OCI-LY7 (cell line): Measurements from ENCODE around the gene STEAP4. TPM values are rescaled to one million over a fixed set of nuclear protein-coding genes. Genes with fewer than 3 reads are reported as not detected.

Source experiments
- BruUV-seq: library from RNA; stranded (reverse); fragments of 400-500 nt; replicated peaks from 2 replicates; lab custom pipeline; 2021; lab: Mats Ljungman, UMichigan
- CTCF ChIA-PET: fragments of 300-600 bp; sonication (Branson Sonifier 250); formaldehyde crosslinking; loops from one replicate; lab custom pipeline; 2022; ENCODE audit warnings: antibody characterized with exemption; ENCODE audit not compliant: unreplicated experiment; lab: Charles Lee
- POLR2A ChIA-PET: fragments of 300-600 bp; sonication (Branson Sonifier 250); formaldehyde crosslinking; loops from one replicate; lab custom pipeline; 2022; ENCODE audit warnings: antibody characterized with exemption; lab: Charles Lee
- DNase-seq: peaks from one replicate; pipeline ENCODE4 v3.0.0-alpha.2; 2015; ENCODE audit warnings: low spot score
- H2AFZ ChIP-seq: fragments of 200-600 bp; sonication (generic), shearing (Covaris generic); 2 replicates; pipeline ENCODE4 v1.6.1; 2014; ENCODE audit warnings: mild to moderate bottlenecking, antibody characterized with exemption, low read length, moderate library complexity
- H3K27ac ChIP-seq: fragments of 200-600 bp; sonication (generic); 2 replicates; pipeline ENCODE4 v1.5.1; 2014; ENCODE audit warnings: mixed run types, low read depth, mild to moderate bottlenecking, moderate library complexity, low read length, inconsistent platforms; ENCODE audit not compliant: poor library complexity, severe bottlenecking
- H3K36me3 ChIP-seq: fragments of 200-600 bp; sonication (generic); 2 replicates; pipeline ENCODE4 v1.6.1; 2014; ENCODE audit warnings: mild to moderate bottlenecking, antibody characterized with exemption, low read length, moderate library complexity, mixed read lengths; ENCODE audit not compliant: insufficient read depth
- H3K4me1 ChIP-seq: fragments of 200-600 bp; sonication (generic); 2 replicates; pipeline ENCODE4 v1.5.1; 2014; ENCODE audit warnings: mild to moderate bottlenecking, low read length; ENCODE audit not compliant: insufficient read depth, poor library complexity, severe bottlenecking
- H3K4me2 ChIP-seq: fragments of 200-600 bp; sonication (generic); 2 replicates; pipeline ENCODE4 v1.6.1; 2014; ENCODE audit warnings: mild to moderate bottlenecking, low read length
- H3K4me3 ChIP-seq: fragments of 200-600 bp; sonication (generic); 2 replicates; pipeline ENCODE4 v1.5.1; 2014; ENCODE audit warnings: mild to moderate bottlenecking, low read depth, low read length; ENCODE audit not compliant: poor library complexity, severe bottlenecking
- H3K79me2 ChIP-seq: fragments of 200-600 bp; sonication (generic); 2 replicates; pipeline ENCODE4 v1.6.1; 2016; ENCODE audit warnings: low read depth, mild to moderate bottlenecking, low read length, moderate library complexity, mixed read lengths; ENCODE audit not compliant: insufficient read depth
- H3K9me2 ChIP-seq: fragments of 200-600 bp; sonication (generic); 2 replicates; pipeline ENCODE4 v1.6.1; 2016; ENCODE audit warnings: mild to moderate bottlenecking, low read length, mixed read lengths; ENCODE audit not compliant: insufficient read depth
- H3K9me3 ChIP-seq: fragments of 200-600 bp; sonication (generic); 2 replicates; pipeline ENCODE4 v1.6.1; 2014; ENCODE audit warnings: mild to moderate bottlenecking, mixed run types, low read length, mixed read lengths
- H4K20me1 ChIP-seq: fragments of 200-600 bp; sonication (generic); 2 replicates; pipeline ENCODE4 v1.6.1; 2014; ENCODE audit warnings: mild to moderate bottlenecking, antibody characterized with exemption, low read length, moderate library complexity, mixed read lengths; ENCODE audit not compliant: insufficient read depth
- EZH2phosphoT487 ChIP-seq: fragments of 200-600 bp; sonication (generic); IDR thresholded peaks from 2 replicates; pipeline ENCODE4 v1.6.1; 2018; ENCODE audit warnings: low read depth, borderline replicate concordance, mild to moderate bottlenecking, mixed run types, antibody characterized with exemption, low read length, moderate library complexity, mixed read lengths
- intact Hi-C: fragments of 100-400 bp; cut with micrococcal nuclease; formaldehyde crosslinking; loops from one replicate; pipeline ENCODE4 v1.10.0; 2022; ENCODE audit not compliant: unreplicated experiment
- total RNA-seq, 2 experiments: library from RNA; depleted of rRNA in 1 of 2; stranded (reverse); fragments of >200 nt in 1 of 2; shearing (Covaris generic) in 1 of 2; gene quantifications; 2 replicates each; pipeline ENCODE4 v1.2.3, GENCODE V29; 2014 to 2022
- TF ChIP-seq, protein P1 (sequence below): fragments of 200-600 bp; sonication (generic); conservative IDR thresholded peaks from 2 replicates; pipeline ENCODE4 v1.5.1; 2014; ENCODE audit warnings: mild to moderate bottlenecking, antibody characterized with exemption, low read length, moderate library complexity, mixed read lengths

Gene STEAP4
- total RNA-seq, 2 experiments from 2014 or later = not detected

DNA sequence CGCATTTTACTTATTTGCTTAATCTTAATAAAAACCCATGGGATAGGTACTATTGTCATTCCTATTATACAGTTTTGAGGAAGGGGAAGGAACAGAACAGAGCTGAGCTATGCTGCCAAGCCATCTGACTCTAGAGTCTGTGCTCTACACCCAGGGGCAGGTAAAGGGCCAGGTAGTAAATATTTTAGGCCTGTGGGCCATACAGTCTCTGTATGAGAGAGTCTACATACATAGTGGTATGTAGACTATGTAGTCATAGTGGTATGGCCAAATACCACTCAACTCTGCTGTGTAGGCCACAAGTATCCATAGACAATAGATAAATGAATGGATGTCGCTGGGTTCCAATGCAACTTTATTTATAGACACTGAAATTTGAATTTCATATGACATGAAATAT lies 83.4 kb downstream of the STEAP4 start:
- Histone ChIP-seq H3K4me3 (no peak overlapping the region), H2AFZ (no peak overlapping the region), H4K20me1 (peaks cover 3% of the 10 kb centered on the region; the same call in 1 of the 2 replicates), H3K9me2 (no peaks in the 10 kb centered on the region), H3K4me2 (no peak overlapping the region), H3K4me1 (peaks cover 9% of the 10 kb centered on the region), H3K9me3 (no peaks in the 10 kb centered on the region), H3K79me2 (peaks cover 15% of the 10 kb centered on the region; the same call in 1 of the 2 replicates), H3K36me3 (no peaks in the 10 kb centered on the region), H3K27ac (no peak overlapping the region)
- intact Hi-C loops = no loop called here
- BruUV-seq = no TSS peak
- DNase-seq = no peak
- TF ChIP-seq, protein P1, sequence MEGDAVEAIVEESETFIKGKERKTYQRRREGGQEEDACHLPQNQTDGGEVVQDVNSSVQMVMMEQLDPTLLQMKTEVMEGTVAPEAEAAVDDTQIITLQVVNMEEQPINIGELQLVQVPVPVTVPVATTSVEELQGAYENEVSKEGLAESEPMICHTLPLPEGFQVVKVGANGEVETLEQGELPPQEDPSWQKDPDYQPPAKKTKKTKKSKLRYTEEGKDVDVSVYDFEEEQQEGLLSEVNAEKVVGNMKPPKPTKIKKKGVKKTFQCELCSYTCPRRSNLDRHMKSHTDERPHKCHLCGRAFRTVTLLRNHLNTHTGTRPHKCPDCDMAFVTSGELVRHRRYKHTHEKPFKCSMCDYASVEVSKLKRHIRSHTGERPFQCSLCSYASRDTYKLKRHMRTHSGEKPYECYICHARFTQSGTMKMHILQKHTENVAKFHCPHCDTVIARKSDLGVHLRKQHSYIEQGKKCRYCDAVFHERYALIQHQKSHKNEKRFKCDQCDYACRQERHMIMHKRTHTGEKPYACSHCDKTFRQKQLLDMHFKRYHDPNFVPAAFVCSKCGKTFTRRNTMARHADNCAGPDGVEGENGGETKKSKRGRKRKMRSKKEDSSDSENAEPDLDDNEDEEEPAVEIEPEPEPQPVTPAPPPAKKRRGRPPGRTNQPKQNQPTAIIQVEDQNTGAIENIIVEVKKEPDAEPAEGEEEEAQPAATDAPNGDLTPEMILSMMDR = no peak
- no peak for TF ChIP-seq EZH2phosphoT487
- ChIA-PET POLR2A (no interaction called here), CTCF (no interaction called here)

Other genes starting within 250 kb of the STEAP4 start
- gene SRI, start 86.9 kb downstream of the STEAP4 start, total RNA-seq (2014; rRNA removed; shearing (Covaris generic)) = 61.7 and 73.9 TPM in 2 replicates
- 140 and 152 TPM in 2 replicates for gene SRI, start 86.9 kb downstream of the STEAP4 start, total RNA-seq (2022)